Upper lobe of right lung (tissue), 1 donor: ENCODE data around the gene MBD1. TPM values are rescaled to one million over a fixed set of nuclear protein-coding genes. Genes with fewer than 3 reads are reported as not detected.
"Not testable (repeated sequence)": the region's sequence is repeated elsewhere in the genome, so short reads cannot be mapped to it uniquely, and the experiment has no call there.

ENCODE experiments used
- ATAC-seq: fragments of 200-7000 bp; cut with Tn5 transposase; one replicate; pipeline ENCODE4 v1.9.1; 2020; ENCODE audit warnings: mild to moderate bottlenecking, moderate library complexity
- DNase-seq: peaks from one replicate; pipeline ENCODE4 v3.0.0-alpha.2; 2020
- H3K27ac ChIP-seq: fragments of 200-600 bp; one replicate; pipeline ENCODE4 v1.8.0; 2022
- H3K27me3 ChIP-seq: fragments of 200-600 bp; one replicate; pipeline ENCODE4 v1.8.0; 2022; ENCODE audit warnings: mild to moderate bottlenecking
- H3K36me3 ChIP-seq: fragments of 200-600 bp; one replicate; pipeline ENCODE4 v1.8.0; 2022
- H3K4me1 ChIP-seq: fragments of 200-600 bp; one replicate; pipeline ENCODE4 v1.8.0; 2022
- H3K4me3 ChIP-seq: fragments of 200-600 bp; one replicate; pipeline ENCODE4 v1.8.0; 2022; ENCODE audit warnings: mild to moderate bottlenecking
- H3K9me3 ChIP-seq: fragments of 200-600 bp; one replicate; pipeline ENCODE4 v1.8.0; 2022
- CTCF ChIP-seq: fragments of 200-600 bp; IDR thresholded peaks from one replicate; pipeline ENCODE4 v1.8.0; 2022; ENCODE audit warnings: antibody characterized with exemption
- intact Hi-C: fragments of 100-400 bp; cut with DNase I; formaldehyde crosslinking; loops from one replicate; pipeline ENCODE4 v1.11.0; 2022
- total RNA-seq: library from RNA; stranded (reverse); fragmentation: NEBNext Ultra II Directional; extraction: Animal tissue kit (Norgen Biotek cat#: 25700); gene quantifications from one replicate; pipeline ENCODE4 v1.2.1, GENCODE V29; 2021
- donor health status: DM: no; HTN: yes; CAD: no; lungs with severe emphysema.

The MBD1 gene
- total RNA-seq, 1 donor from 2014 or later = 56.3 TPM

DNA sequence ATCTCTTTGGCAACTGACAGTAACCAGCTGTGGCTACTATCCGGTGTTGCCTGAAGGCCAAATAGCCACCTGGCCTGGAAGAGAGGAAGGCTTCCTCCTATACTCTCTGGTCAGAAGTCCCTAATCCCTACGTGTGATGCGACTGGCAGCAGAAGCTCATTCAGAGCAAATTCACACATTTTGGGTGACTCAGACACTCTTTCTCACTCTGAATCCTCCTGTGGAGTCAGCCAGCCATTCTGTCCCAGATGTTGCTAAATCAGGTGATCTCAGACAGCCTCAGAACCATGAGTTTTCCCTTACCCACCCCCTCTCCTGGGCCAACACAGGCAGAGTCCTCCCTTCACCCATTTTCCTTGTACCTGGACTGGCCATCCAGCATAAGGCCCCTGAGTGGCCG, 49.7 kb downstream of the MBD1 start:
- H3K4me3 ChIP-seq = no peak overlapping the region
- H3K4me1 ChIP-seq = no peaks in the 10 kb centered on the region
- no peaks in the 10 kb centered on the region for H3K9me3 ChIP-seq
- ATAC-seq = no peak
- H3K36me3 ChIP-seq = no peaks in the 10 kb centered on the region
- no peak for DNase-seq
- TF ChIP-seq CTCF = no peak
- intact Hi-C loops = no loop called here
- no peak overlapping the region for H3K27ac ChIP-seq
- peaks cover 5% of the 10 kb centered on the region for H3K27me3 ChIP-seq

DNA sequence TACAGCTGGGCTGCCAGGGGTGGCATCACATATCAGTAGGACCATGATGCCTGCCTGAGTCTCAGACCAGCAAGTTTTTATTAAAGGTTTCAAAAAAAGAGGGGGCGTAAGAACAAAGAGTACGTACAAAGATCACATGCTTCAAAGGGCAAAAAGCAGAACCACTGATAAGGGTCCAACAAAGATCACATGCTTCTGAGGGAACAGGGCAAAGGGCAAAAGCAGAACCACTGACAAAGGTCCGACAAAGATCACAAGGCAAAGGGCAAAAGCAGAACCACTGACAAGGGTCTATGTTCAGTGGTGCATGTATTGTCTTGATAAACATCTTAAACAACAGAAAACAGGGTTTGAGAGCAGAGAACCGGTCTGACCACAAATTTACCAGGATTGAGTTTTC, 61.1 kb downstream of the MBD1 start:
- not testable (repeated sequence) for DNase-seq, H3K4me1 ChIP-seq, H3K27me3 ChIP-seq, H3K27ac ChIP-seq, H3K36me3 ChIP-seq, H3K4me3 ChIP-seq, ATAC-seq, H3K9me3 ChIP-seq
- intact Hi-C loops = loop anchor here (10.0 kb wide), 1 partner anchor 135 kb away; no protein-coding TSS in a partner anchor

Other genes with a start within 250 kb of the MBD1 start
- gene MYO5B, start 86.4 kb downstream of the MBD1 start, total RNA-seq = 31.6 TPM
- not detected for gene CFAP53, start 15.0 kb downstream of the MBD1 start, total RNA-seq
- 75.9 TPM for gene CXXC1, start 6.2 kb upstream of the MBD1 start, total RNA-seq
- 0.52 TPM for gene SKA1, start 93.5 kb upstream of the MBD1 start, total RNA-seq